NCI-H2227 (cell line): ENCODE measurements around the gene HLA-DQA1.
"Not testable (repeated sequence)": the region's sequence is repeated elsewhere in the genome, so short reads cannot be mapped to it uniquely, and the experiment has no call there.

Source experiments
- DNase-seq: peaks from one replicate; lab custom pipeline; 2025; ENCODE audit not compliant: unreplicated experiment; lab: John Stamatoyannopoulos, UW

Gene HLA-DQA1

GRCh38 chr6:32637219-32637880 is at the start of gene HLA-DQA1:
Gene HLA-DQA1, plus strand, starts transcription at chr6:32637406. Its CDS starts 53 bp downstream, at chr6:32637459.
- DNase-seq: no peak

GRCh38 chr6:32588156-32588555 is 49.0 kb upstream of the HLA-DQA1 start:
- no peak for DNase-seq

DNA sequence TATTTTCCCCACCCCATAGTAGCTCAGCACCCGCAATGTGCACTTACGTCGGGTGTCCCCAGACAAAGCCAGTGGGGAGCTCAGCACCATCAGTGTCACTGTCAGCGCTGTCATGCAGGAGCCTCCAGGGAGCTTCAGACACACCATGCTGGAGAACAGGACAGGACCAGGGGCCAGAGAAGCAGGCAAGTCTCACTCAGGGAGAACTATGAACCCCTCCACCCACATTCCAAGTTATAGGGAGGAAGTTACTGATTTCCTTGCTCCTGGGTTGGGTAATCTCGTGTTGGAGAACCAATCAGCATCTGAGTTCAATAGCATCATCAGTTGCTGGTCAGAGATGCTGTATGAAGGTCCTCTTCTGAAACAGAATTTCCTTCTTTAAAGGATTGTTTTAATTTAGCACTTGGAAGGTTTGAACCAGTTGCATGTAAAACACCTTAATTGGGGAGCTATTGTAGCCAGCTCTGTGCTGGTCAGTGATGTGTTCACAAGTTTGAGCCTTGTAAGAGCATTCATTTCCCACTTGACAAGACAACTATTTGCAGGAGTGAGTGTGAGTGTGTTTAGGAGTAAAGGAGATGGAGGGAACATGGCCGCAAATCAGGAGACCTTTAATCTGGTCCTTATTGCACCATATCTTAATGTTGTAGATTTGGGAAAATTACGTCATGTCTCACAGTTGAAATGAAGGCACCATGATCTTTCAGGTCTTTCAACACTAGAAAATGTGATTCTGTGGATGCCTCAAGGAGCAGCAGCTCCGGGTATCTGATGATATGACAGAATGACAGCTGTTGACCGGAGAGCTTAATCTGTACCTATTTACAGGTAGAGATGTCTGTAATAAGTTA is 47.4 kb upstream of the HLA-DQA1 start, which contains the start of gene HLA-DRB1:
Gene HLA-DRB1, minus strand, starts transcription at position 253 of the 854 bp plus-strand sequence. Its CDS starts 106 bp downstream, at position 147.
- no peak for DNase-seq

DNA sequence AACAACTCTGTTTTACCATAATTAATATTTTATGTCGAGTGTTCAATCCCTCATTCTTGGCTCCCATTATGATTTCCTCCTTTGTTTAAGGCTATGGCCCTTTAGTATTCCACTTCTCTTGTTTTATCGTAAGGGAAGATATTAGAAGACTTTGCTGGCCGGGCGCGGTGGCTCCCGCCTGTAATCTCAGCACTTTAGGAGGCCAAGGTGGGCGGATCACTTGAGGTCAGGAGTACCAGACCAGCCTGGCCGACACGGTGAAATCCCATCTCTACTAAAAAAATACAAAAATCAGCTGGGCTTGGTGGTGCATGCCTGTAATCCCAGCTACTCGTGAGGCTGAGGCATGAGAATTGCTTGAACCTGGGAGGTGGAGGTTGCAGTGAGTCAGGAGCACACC is 46.5 kb upstream of the HLA-DQA1 start:
- DNase-seq: not testable (repeated sequence)

DNA sequence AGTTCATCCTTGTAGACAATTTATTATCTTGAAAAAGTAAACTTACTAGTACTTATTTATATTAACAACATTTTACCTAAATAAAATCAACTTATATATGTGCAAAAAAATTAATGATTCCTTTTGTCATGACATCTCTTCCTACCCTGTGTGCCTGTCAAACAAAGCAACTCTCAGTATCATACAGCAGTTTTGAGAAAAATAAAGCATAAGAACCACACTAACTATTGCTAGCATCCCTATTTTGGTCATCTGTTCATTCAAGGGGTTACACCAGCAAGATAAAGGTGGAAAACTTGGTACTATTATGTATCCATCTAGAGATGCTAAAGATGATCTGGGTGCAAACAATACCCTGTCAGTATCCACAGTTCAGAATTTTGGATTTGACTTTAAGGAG is 40.2 kb upstream of the HLA-DQA1 start:
- DNase-seq: no peak

DNA sequence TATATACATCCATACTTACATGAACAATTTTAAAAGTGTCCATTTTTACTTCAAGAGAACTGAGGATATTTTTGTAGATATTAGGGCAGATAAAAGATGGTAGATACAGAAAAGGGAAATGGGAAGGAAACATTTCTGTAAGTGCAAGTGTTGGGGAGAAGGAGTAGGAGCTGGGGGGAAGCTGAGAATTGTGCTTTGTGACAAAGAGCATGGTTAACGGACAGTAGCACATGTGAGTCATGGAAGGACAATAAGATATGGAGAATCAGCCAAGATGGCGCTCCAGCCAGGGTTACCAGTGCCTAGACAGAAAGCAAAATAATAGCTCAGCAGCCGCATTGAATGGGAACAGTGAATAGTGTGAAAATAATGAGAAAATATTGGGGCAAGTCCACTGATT is 34.8 kb upstream of the HLA-DQA1 start:
- no peak for DNase-seq

DNA sequence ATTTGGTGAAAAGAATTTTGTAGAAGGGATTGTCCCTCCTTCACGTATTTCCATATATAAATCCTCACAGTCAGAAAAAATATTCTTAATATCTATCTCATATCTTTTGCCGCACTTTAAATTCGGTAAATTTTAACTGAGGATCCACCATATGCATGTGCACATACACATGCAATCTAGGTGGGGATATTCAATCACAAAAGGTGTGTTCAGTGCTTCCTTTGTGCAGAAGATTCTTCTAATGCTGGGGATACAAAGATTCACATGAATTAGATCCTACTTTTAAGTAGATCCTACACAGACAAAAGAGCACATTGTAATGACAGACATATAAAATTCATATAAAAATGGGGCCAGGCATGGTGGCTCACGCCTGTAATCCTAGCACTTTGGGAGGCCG is 34.0 kb upstream of the HLA-DQA1 start:
- no peak for DNase-seq

GRCh38 chr6:32603888-32604287 is 33.3 kb upstream of the HLA-DQA1 start:
- no peak for DNase-seq

DNA sequence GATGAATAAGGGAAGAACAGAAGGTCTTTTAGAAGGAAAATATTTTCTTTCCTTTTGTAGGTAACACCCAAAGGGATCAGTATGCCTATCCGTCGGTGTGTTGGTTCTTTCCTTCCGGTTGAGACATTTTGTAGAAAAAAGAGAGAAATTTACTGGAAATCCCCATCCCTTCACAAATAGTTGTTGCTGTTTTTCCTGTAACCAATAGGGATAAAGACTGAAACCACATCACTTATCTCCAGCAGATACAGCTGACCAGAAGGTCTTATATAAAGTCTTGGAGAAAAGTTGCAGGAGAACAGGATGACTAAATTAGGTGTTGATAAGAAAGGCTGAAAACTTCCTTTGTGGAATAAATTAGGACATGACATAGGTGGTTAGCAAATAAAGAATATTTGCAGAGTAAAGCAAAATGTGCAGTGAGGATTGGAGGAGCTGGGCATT is 32.8 kb upstream of the HLA-DQA1 start:
- DNase-seq: no peak

GRCh38 chr6:32607263-32607987 is 29.8 kb upstream of the HLA-DQA1 start:
- DNase-seq: no peak

DNA sequence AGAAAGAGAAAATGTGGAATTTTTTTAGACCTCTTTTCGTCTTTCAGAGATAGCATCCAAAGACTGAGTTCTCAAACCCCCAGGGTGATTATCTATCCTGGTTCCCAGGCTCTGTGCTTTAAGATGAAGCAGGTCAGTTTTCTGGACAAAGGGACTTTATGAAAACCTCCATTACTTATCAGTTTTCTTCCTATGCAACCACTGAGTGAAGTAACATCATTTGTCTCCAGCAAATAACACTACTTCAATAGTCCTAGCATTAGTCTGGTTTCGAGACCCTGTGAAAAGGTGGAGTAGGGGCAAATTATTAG is 29.3 kb upstream of the HLA-DQA1 start:
- DNase-seq: no peak

DNA sequence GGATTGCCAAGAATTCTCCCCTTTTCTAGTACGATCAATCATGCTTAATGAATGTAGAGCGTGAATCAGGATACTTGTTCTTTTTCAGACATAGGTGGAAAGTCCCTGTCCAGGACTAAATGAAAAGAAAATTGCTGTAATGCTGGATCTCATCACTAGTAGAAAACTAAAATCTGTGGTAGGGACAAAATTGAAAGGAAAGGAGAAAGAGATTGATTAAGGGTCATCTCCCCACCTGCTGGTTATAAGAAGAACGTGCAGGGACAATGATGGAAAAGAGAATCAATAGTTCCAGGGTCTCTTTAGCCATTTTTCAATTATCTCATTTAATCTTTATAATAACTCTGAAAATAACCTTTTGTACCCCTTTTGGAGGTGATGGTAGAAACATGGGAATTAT is 28.8 kb upstream of the HLA-DQA1 start:
- no peak for DNase-seq

DNA sequence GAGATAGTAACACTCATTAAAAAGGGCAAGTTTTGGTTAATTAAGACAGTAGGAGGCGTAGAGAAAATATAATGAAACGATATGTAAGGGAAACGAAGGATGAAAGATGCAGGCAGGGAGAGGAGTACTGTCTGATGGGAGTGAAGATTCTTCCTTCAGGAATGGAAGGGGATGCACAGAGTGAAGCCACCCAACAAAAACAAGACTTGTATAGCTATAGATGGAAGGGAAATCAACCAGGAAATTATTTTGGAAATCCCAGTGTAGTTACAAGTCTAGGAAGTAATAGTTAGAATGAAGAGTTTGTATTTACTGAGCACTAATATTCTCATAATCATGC is 27.8 kb upstream of the HLA-DQA1 start:
- no peak for DNase-seq

DNA sequence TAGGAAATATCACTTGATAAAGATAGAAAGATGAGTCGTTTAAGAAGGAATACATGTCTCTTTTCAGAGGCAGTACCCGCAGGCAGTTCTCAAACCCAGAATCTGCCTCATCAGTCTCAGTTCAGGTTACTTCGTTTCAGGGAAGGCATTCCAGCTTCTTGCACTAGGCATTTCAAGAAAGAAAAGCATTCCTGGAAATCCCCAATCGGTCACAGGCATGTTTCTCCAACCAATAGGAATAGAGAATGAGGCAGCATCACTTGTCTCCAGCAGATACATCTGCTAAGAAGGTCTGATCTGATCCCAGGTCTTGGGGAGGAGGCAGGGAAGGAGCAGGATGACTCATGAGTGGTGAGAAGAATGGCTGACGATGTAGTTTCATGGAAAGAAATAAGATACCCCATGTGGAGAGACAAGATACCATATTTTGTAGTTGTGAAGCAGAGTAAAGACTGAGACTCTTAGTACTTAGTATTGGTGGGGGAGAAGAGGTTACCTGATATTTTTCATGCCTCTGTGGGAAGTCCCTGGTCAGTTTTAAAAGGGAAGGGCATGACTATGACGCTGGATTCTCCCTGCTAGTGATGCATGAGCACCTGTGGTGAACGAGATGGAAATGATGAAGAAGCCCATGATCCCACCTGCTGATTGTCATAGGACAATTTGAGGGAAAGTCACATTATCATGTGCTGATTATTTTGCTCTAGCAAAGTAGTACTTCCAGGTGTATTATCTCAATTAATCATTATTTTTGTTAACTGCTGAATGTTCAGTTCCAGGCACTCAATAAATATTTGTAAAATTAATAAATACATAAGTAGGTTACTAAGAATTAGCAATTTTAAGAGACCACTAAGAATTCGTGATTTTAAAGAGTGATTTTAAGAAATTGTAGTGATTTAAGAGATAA is 27.2 kb upstream of the HLA-DQA1 start:
- peak; percentile 71 for DNase-seq

- no peak for DNase-seq
These were observed 26.4 kb upstream of the HLA-DQA1 start for GRCh38 chr6:32610682-32611296.

GRCh38 chr6:32613475-32613874 is 23.7 kb upstream of the HLA-DQA1 start:
- no peak for DNase-seq

- DNase-seq: no peak
These were observed 22.7 kb upstream of the HLA-DQA1 start for GRCh38 chr6:32614366-32615081.

DNA sequence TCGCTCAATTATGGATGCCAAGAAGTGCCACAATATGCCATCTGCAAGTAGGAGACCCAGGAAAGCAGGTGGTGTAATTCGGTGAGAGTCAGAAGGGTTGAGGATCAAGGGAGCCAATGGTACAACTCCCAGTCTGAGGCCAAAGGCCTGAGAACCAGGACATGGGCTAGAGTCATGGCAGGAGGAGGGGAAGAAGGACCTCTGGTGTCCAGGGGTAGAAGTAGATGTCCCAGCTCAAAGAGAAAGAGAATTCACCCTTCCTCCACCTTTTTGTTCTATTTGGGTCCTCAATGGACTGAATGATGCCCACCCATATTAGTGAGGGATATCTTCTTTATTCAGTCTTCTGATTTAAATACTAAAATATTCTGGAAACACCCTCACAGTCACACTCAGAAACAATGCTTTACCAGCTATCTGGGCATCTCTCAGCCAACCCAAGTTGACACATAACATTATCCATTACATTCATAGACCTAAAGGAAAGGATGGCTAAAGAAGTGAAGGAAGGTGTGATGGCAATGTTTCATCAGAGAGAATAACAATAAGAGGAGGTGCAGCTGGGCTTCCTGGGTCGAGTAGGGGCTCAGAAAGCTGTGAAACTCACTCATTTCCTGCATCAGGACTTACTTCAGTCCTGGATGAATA is 21.2 kb upstream of the HLA-DQA1 start:
- no peak for DNase-seq

DNA sequence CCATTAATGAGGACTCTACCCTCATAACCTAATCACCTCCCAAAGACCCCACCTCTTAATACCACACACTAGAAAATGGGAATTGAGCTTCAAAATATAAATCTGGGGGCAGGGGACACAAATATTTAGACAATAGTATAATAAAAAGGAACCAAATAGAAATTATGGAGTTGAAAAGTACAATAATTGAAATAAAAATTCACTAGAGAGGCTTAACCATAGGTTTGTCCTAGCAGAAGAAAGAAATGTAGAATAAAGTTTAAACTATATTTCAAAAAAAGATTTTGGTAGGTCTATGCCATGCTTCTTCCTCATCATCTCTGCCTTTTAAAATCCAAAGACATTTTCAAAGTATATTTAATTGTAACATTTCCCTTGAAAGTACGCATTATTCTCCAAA is 19.5 kb upstream of the HLA-DQA1 start:
- DNase-seq: no peak
